H1 (cell line): ENCODE results near the gene RABGGTA. TPM values are rescaled to one million over a fixed set of nuclear protein-coding genes. Genes with fewer than 3 reads are reported as not detected.

ENCODE experiments used
- CHD1 ChIP-seq: IDR thresholded peaks from 2 replicates; pipeline ENCODE4 v1.6.1; 2012; ENCODE audit warnings: low read depth, low read length, improper control_type of control experiment
- CHD7 ChIP-seq: fragments of 300-600 bp; sonication (generic); IDR thresholded peaks from 2 replicates; pipeline ENCODE4 v1.7.1; 2012; ENCODE audit warnings: low read length, moderate library complexity, mild to moderate bottlenecking, inconsistent platforms; ENCODE audit not compliant: insufficient replicate concordance
- CTCF ChIP-seq, 3 experiments: IDR thresholded peaks; 1 replicate in 2 of 3; 2 replicates in 1 of 3; pipeline versions ENCODE4 v1.5.1 to v1.6.1; 2011; ENCODE audit warnings: low read length in 3 of 3, mild to moderate bottlenecking in 3 of 3, inconsistent platforms in 2 of 3, low read depth in 1 of 3, moderate library complexity in 1 of 3; ENCODE audit not compliant: insufficient read depth in 1 of 3; ENCODE audit errors: control extremely low read depth in 1 of 3
- GABPA ChIP-seq: IDR thresholded peaks from 2 replicates; pipeline ENCODE4 v1.6.1; 2011; ENCODE audit warnings: mild to moderate bottlenecking, low read length, moderate library complexity, borderline replicate concordance; ENCODE audit not compliant: insufficient read depth
- GTF2F1 ChIP-seq: IDR thresholded peaks from 2 replicates; pipeline ENCODE4 v1.6.1; 2012; ENCODE audit warnings: low read depth, low read length, improper control_type of control experiment, borderline replicate concordance
- MAFK ChIP-seq: IDR thresholded peaks from 2 replicates; pipeline ENCODE4 v1.6.1; 2012; ENCODE audit warnings: low read depth, mild to moderate bottlenecking, improper control_type of control experiment, low read length
- POLR2A ChIP-seq, 2 experiments: IDR thresholded peaks; 1 replicate in 1 of 2; 2 replicates in 1 of 2; pipeline ENCODE4 v1.6.1; 2011; ENCODE audit warnings: low read depth in 2 of 2, low read length in 2 of 2, mild to moderate bottlenecking in 2 of 2; ENCODE audit errors: control extremely low read depth in 1 of 2
- polyA plus RNA-seq, 7 experiments: library from polyadenylated mRNA; depleted of rRNA in 3 of 7; stranded (reverse) in 5 of 7; unstranded in 2 of 7; fragments of >200 nt in 5 of 7; fragments of 200-250 nt in 2 of 7; gene quantifications; 1 replicate in 5 of 7; 2 replicates in 1 of 7; 4 replicates in 1 of 7; pipeline versions ENCODE4 v1.2.1 to v1.2.3, GENCODE V29; 2011 to 2013; ENCODE audit warnings: missing spikeins in 2 of 7, mixed read lengths in 2 of 7
- total RNA-seq: library from RNA; stranded (reverse); fragmentation: NEBNext Ultra II Directional; extraction: Animal tissue kit (Norgen Biotek cat#: 25700); gene quantifications from 2 replicates; pipeline ENCODE4 v1.2.1, GENCODE V29; 2021

The RABGGTA gene
- total and polyA plus RNA-seq, 2 of the 8 experiments (the other 6 are each of a cell fraction or from before 2014, with no cell fraction given) = 16.0 to 49.8 TPM

- TF ChIP-seq CHD7 = no peak
- no peak for TF ChIP-seq MAFK
- TF ChIP-seq CHD1 = no peak
- TF ChIP-seq GABPA = no peak
- no peak for TF ChIP-seq POLR2A (IDR thresholded peaks at IDR 0.05; ENCODE audit: control extremely low read depth in 1 of 2, low read depth in 2 of 2, low read length in 2 of 2)
- no peak for TF ChIP-seq CTCF (IDR thresholded peaks at IDR 0.05; ENCODE audit: control extremely low read depth in 1 of 3, insufficient read depth in 1 of 3, low read depth in 1 of 3, low read length in 3 of 3)
- TF ChIP-seq GTF2F1 = no peak
Measured at GRCh38 chr14:24280797-24281460, 9.5 kb upstream of the RABGGTA start (continued).
